Endodermal cell (in vitro differentiated cells): ENCODE measurements around the gene CD86. TPM values are rescaled to one million over a fixed set of nuclear protein-coding genes. Genes with fewer than 3 reads are reported as not detected.

Experiments used
- DNase-seq: peaks from one replicate; pipeline ENCODE4 v3.0.0-alpha.2; 2017
- H3K27ac ChIP-seq: 2 replicates; pipeline ENCODE4 v1.5.1; 2013; ENCODE audit warnings: mild to moderate bottlenecking, low read depth, low read length, moderate library complexity
- H3K27me3 ChIP-seq: 2 replicates; pipeline ENCODE4 v1.6.1; 2013; ENCODE audit warnings: mild to moderate bottlenecking, low read length, moderate library complexity; ENCODE audit not compliant: insufficient read depth, control insufficient read depth, poor library complexity, severe bottlenecking
- H3K36me3 ChIP-seq: 2 replicates; pipeline ENCODE4 v1.7.0; 2013; ENCODE audit warnings: mild to moderate bottlenecking, low read length, moderate library complexity; ENCODE audit not compliant: control insufficient read depth, insufficient read depth
- H3K4me1 ChIP-seq: one replicate; pipeline ENCODE4 v1.7.0; 2013; ENCODE audit warnings: low read length; ENCODE audit not compliant: control insufficient read depth, insufficient read depth
- H3K4me3 ChIP-seq: 2 replicates; pipeline ENCODE4 v1.5.1; 2013; ENCODE audit warnings: mild to moderate bottlenecking, low read length, moderate library complexity
- H3K9ac ChIP-seq: 2 replicates; pipeline ENCODE4 v1.6.1; 2013; ENCODE audit warnings: mild to moderate bottlenecking, low read length, moderate library complexity; ENCODE audit not compliant: poor library complexity, severe bottlenecking; ENCODE audit errors: extremely low read depth
- H3K9me3 ChIP-seq: 2 replicates; pipeline ENCODE4 v1.6.1; 2013; ENCODE audit warnings: mild to moderate bottlenecking, low read length, moderate library complexity; ENCODE audit not compliant: control insufficient read depth
- H3K27ac Mint-ChIP-seq: 2 replicates; pipeline ENCODE4 v1.8.0; 2020; ENCODE audit warnings: mixed read lengths
- H3K27me3 Mint-ChIP-seq: 2 replicates; pipeline ENCODE4 v1.8.0; 2021; ENCODE audit warnings: mild to moderate bottlenecking, mixed read lengths; ENCODE audit not compliant: insufficient read depth
- H3K36me3 Mint-ChIP-seq: 2 replicates; pipeline ENCODE4 v1.8.0; 2020; ENCODE audit warnings: low read depth, mixed read lengths
- H3K4me1 Mint-ChIP-seq: 2 replicates; pipeline ENCODE4 v1.8.0; 2020; ENCODE audit warnings: mixed read lengths
- H3K4me3 Mint-ChIP-seq: 2 replicates; pipeline ENCODE4 v1.8.0; 2020; ENCODE audit warnings: mild to moderate bottlenecking, moderate library complexity, mixed read lengths
- H3K9me3 Mint-ChIP-seq: 2 replicates; pipeline ENCODE4 v1.8.0; 2020; ENCODE audit warnings: mild to moderate bottlenecking, mixed read lengths
- CTCF ChIP-seq: fragments of 200-600 bp; sonication (generic); conservative IDR thresholded peaks from 2 replicates; pipeline ENCODE4 v1.5.0; 2021; ENCODE audit warnings: antibody characterized with exemption, mild to moderate bottlenecking
- WGBS, 2 experiments: methylation state at CpG; one replicate each; pipeline versions ENCODE4 v1.1.5 to v1.1.7; 2013; ENCODE audit warnings: missing lambda C conversion rate in 2 of 2, mixed read lengths in 1 of 2; ENCODE audit not compliant: insufficient coverage in 1 of 2, insufficient read length in 1 of 2; 5-methylcytosine and 5-hydroxymethylcytosine counted together
- total RNA-seq, 2 donors: library from RNA; stranded (reverse); fragmentation: NEBNext Ultra II Directional in 1 of 2; extraction: Animal tissue kit (Norgen Biotek cat#: 25700) in 1 of 2; gene quantifications; 2 replicates in 1 of 2; 3 replicates in 1 of 2; pipeline ENCODE4 v1.2.1, GENCODE V29; 2021

Gene CD86
- total RNA-seq, 2 donors from 2014 or later = not detected

- TF ChIP-seq CTCF = no peak
- 87% methylated on average over 1 of the region's 1 CpG; no CpG with 5 or more reads in 1 of the 2 experiments for WGBS, 2 experiments
Measured at GRCh38 chr3:122112754-122113153, 57.6 kb downstream of the CD86 start.

GRCh38 chr3:122123850-122124249 is 68.7 kb downstream of the CD86 start:
- Mint-ChIP-seq H3K27me3 (peaks cover 5% of the 10 kb centered on the region), H3K4me1 (no peaks in the 10 kb centered on the region), H3K36me3 (no peaks in the 10 kb centered on the region), H3K27ac (no peak overlapping the region), H3K9me3 (peaks cover 30% of the 10 kb centered on the region), H3K4me3 (no peak overlapping the region)
- H3K36me3 ChIP-seq = no peaks in the 10 kb centered on the region
- H3K9me3 ChIP-seq = peaks cover 4% of the 10 kb centered on the region
- H3K9ac ChIP-seq = no peak overlapping the region
- peaks cover 16% of the 10 kb centered on the region for H3K27me3 ChIP-seq
- no peak overlapping the region for H3K4me3 ChIP-seq
- TF ChIP-seq CTCF = no peak
- WGBS, 2 experiments = 77 to 100% methylated on average over 1 of the region's 1 CpG
- no peaks in the 10 kb centered on the region for H3K4me1 ChIP-seq
- no peak for DNase-seq
- no peak overlapping the region for H3K27ac ChIP-seq

More at GRCh38 chr3:122112754-122113153, 57.6 kb downstream of the CD86 start:
- no peak overlapping the region for H3K4me3 ChIP-seq
- H3K27me3 ChIP-seq = peaks cover 8% of the 10 kb centered on the region
- peaks cover 3% of the 10 kb centered on the region for H3K4me1 ChIP-seq
- no peak for DNase-seq
- Mint-ChIP-seq H3K36me3 (no peaks in the 10 kb centered on the region), H3K27ac (no peak overlapping the region), H3K27me3 (peaks cover 4% of the 10 kb centered on the region), H3K4me3 (no peak overlapping the region), H3K9me3 (peaks cover 4% of the 10 kb centered on the region), H3K4me1 (peaks cover 13% of the 10 kb centered on the region)
- no peak overlapping the region for H3K27ac ChIP-seq
- no peak overlapping the region for H3K9ac ChIP-seq
- peaks cover 13% of the 10 kb centered on the region for H3K9me3 ChIP-seq
- no peaks in the 10 kb centered on the region for H3K36me3 ChIP-seq

GRCh38 chr3:122132949-122133540 is 77.9 kb downstream of the CD86 start:
- no peak overlapping the region for H3K9ac ChIP-seq
- H3K9me3 Mint-ChIP-seq = peaks cover 6% of the 10 kb centered on the region
- no peaks in the 10 kb centered on the region for H3K4me1 Mint-ChIP-seq
- TF ChIP-seq CTCF = no peak
- H3K4me3 ChIP-seq = no peak overlapping the region
- H3K36me3 Mint-ChIP-seq = no peaks in the 10 kb centered on the region
- H3K9me3 ChIP-seq = no peaks in the 10 kb centered on the region
- H3K27ac Mint-ChIP-seq = no peak overlapping the region
- DNase-seq = no peak
- H3K4me3 Mint-ChIP-seq = no peak overlapping the region
- 89 to 97% methylated on average over 7 of the region's 7 CpGs for WGBS, 2 experiments
- no peak overlapping the region for H3K27ac ChIP-seq
- H3K36me3 ChIP-seq = no peaks in the 10 kb centered on the region
- peaks cover 4% of the 10 kb centered on the region for H3K27me3 Mint-ChIP-seq
- H3K27me3 ChIP-seq = no peaks in the 10 kb centered on the region
- H3K4me1 ChIP-seq = no peaks in the 10 kb centered on the region
